IMR-90 (cell line): ENCODE results near the gene CSRNP3. TPM values are rescaled to one million over a fixed set of nuclear protein-coding genes. Genes with fewer than 3 reads are reported as not detected.
A peak's percentile ranks its signal among the peaks of the same experiment; 100 is the strongest.

ENCODE experiments used
- ATAC-seq: fragments of 200-7000 bp; cut with Tn5 transposase; 2 replicates; pipeline ENCODE4 v1.9.1; 2020; ENCODE audit warnings: low read depth, mild to moderate bottlenecking, moderate library complexity
- BruUV-seq: library from RNA; stranded (reverse); fragments of 400-500 nt; replicated peaks from 2 replicates; lab custom pipeline; 2021; lab: Mats Ljungman, UMichigan
- CTCF ChIA-PET: fragments of 300-600 bp; formaldehyde crosslinking; extraction: SDS; loops from one replicate; lab custom pipeline; 2021; ENCODE audit warnings: antibody characterized with exemption; lab: Yijun Ruan, JAX
- POLR2A ChIA-PET: fragments of 300-600 bp; sonication (Branson Sonifier 250); formaldehyde crosslinking; loops from one replicate; lab custom pipeline; 2022; ENCODE audit warnings: antibody characterized with exemption; ENCODE audit not compliant: unreplicated experiment; lab: Charles Lee
- DNase-seq: peaks from one replicate; pipeline ENCODE4 v3.0.0; 2013
- H2AFZ ChIP-seq: replicated peaks from 2 replicates; pipeline ENCODE3; 2013; ENCODE audit warnings: low read length, mild to moderate bottlenecking; ENCODE audit not compliant: poor library complexity
- H2AK5ac ChIP-seq: 2 replicates; pipeline ENCODE4 v1.6.1; 2013; ENCODE audit warnings: low read depth, low read length, inconsistent platforms
- H2AK9ac ChIP-seq: replicated peaks from 2 replicates; pipeline ENCODE3; 2013; ENCODE audit warnings: mild to moderate bottlenecking, low read depth, low read length, moderate library complexity; ENCODE audit not compliant: poor library complexity
- H2BK120ac ChIP-seq: 2 replicates; pipeline ENCODE4 v1.6.1; 2013; ENCODE audit warnings: low read depth, low read length, inconsistent platforms
- H2BK15ac ChIP-seq: 3 replicates; pipeline ENCODE4 v1.6.1; 2013; ENCODE audit warnings: low read depth, low read length, inconsistent platforms
- H2BK20ac ChIP-seq: 2 replicates; pipeline ENCODE4 v1.6.1; 2013; ENCODE audit warnings: low read depth, mild to moderate bottlenecking, inconsistent platforms, low read length, moderate library complexity
- H2BK5ac ChIP-seq: 2 replicates; pipeline ENCODE4 v1.6.1; 2013; ENCODE audit warnings: mild to moderate bottlenecking, low read depth, low read length, inconsistent platforms; ENCODE audit not compliant: poor library complexity, severe bottlenecking
- H3K14ac ChIP-seq: replicated peaks from 2 replicates; pipeline ENCODE4 v1.6.1; 2013; ENCODE audit warnings: low read depth, low read length, inconsistent platforms
- H3K18ac ChIP-seq: 2 replicates; pipeline ENCODE4 v1.6.1; 2013; ENCODE audit warnings: low read depth, low read length, control low read depth
- H3K23ac ChIP-seq: 2 replicates; pipeline ENCODE4 v1.6.1; 2013; ENCODE audit warnings: low read depth, low read length, inconsistent platforms
- H3K27ac ChIP-seq: 2 replicates; pipeline ENCODE4 v1.5.1; 2013; ENCODE audit warnings: mild to moderate bottlenecking, control low read depth, low read length; ENCODE audit not compliant: insufficient read depth
- H3K27me3 ChIP-seq: 2 replicates; pipeline ENCODE4 v1.6.1; 2013; ENCODE audit warnings: low read length; ENCODE audit not compliant: control insufficient read depth, insufficient read depth
- H3K36me3 ChIP-seq: 2 replicates; pipeline ENCODE4 v1.6.1; 2013; ENCODE audit warnings: low read length, mixed read lengths; ENCODE audit not compliant: control insufficient read depth, insufficient read depth
- H3K4ac ChIP-seq: 2 replicates; pipeline ENCODE4 v1.6.1; 2013; ENCODE audit warnings: low read depth, low read length, inconsistent platforms
- H3K4me1 ChIP-seq: 2 replicates; pipeline ENCODE4 v1.6.1; 2013; ENCODE audit warnings: low read length, mixed read lengths; ENCODE audit not compliant: control insufficient read depth, insufficient read depth
- H3K4me2 ChIP-seq: 2 replicates; pipeline ENCODE4 v1.6.1; 2013; ENCODE audit warnings: low read depth, mild to moderate bottlenecking, control low read depth, low read length, moderate library complexity
- H3K4me3 ChIP-seq: 2 replicates; pipeline ENCODE4 v1.5.1; 2013; ENCODE audit warnings: low read depth, mild to moderate bottlenecking, control low read depth, low read length, moderate library complexity; ENCODE audit not compliant: insufficient read depth
- H3K56ac ChIP-seq: 2 replicates; pipeline ENCODE4 v1.6.1; 2013; ENCODE audit warnings: low read length, inconsistent platforms; ENCODE audit not compliant: insufficient read depth; ENCODE audit errors: extremely low read depth
- H3K79me1 ChIP-seq, 2 experiments: 2 replicates each; pipeline ENCODE4 v1.6.1; 2013; ENCODE audit warnings: low read length in 2 of 2, inconsistent platforms in 1 of 2, low read depth in 1 of 2
- H3K9ac ChIP-seq: 2 replicates; pipeline ENCODE4 v1.6.1; 2013; ENCODE audit warnings: low read depth, low read length, control low read depth
- H3K9me1 ChIP-seq: 2 replicates; pipeline ENCODE4 v1.6.1; 2013; ENCODE audit warnings: low read length, inconsistent platforms; ENCODE audit not compliant: insufficient read depth
- H3K9me3 ChIP-seq: 2 replicates; pipeline ENCODE4 v1.6.1; 2013; ENCODE audit warnings: low read length; ENCODE audit not compliant: control insufficient read depth, insufficient read depth
- H4K20me1 ChIP-seq: 2 replicates; pipeline ENCODE4 v1.6.1; 2013; ENCODE audit warnings: low read length, inconsistent platforms; ENCODE audit not compliant: insufficient read depth
- H4K5ac ChIP-seq: 2 replicates; pipeline ENCODE4 v1.6.1; 2013; ENCODE audit warnings: mild to moderate bottlenecking, low read depth, low read length, control low read depth
- H4K8ac ChIP-seq, 2 experiments: 2 replicates each; pipeline ENCODE4 v1.6.1; 2013; ENCODE audit warnings: low read depth in 2 of 2, low read length in 2 of 2, control low read depth in 1 of 2, inconsistent platforms in 1 of 2
- H4K91ac ChIP-seq: 2 replicates; pipeline ENCODE4 v1.6.1; 2013; ENCODE audit warnings: low read depth, low read length, inconsistent platforms; ENCODE audit not compliant: insufficient read depth
- BHLHE40 ChIP-seq: fragments of 150-350 bp; IDR thresholded peaks from 2 replicates; pipeline ENCODE4 v1.6.1; 2016; ENCODE audit warnings: mild to moderate bottlenecking, low read depth, low read length
- WGBS, 2 experiments: methylation state at CpG; one replicate each; pipeline versions ENCODE4 v1.1.5 to v1.1.7; 2013; ENCODE audit warnings: missing lambda C conversion rate in 2 of 2; ENCODE audit not compliant: insufficient read length in 1 of 2; ENCODE audit errors: extremely low coverage in 2 of 2; 5-methylcytosine and 5-hydroxymethylcytosine counted together
- dilution Hi-C: fragments of 300-500 bp; cut with HindIII; formaldehyde crosslinking; loops from one replicate; pipeline ENCODE4 v1.14.3; 2018; ENCODE audit warnings: low sequenced_read_pairs; ENCODE audit not compliant: unreplicated experiment
- in situ Hi-C: fragments of 300-500 bp; cut with MboI; formaldehyde crosslinking; loops from 3 replicates; pipeline ENCODE4 v1.14.3; 2019; ENCODE audit warnings: low sequenced_read_pairs, inconsistent platforms, mixed read lengths
- intact Hi-C: fragments of 100-400 bp; cut with micrococcal nuclease; formaldehyde crosslinking; loops from 2 replicates; pipeline ENCODE4 v1.10.0; 2022
- polyA plus RNA-seq, 3 experiments: library from polyadenylated mRNA; depleted of rRNA; stranded (reverse); fragments of >200 nt; gene quantifications; 2 replicates each; pipeline ENCODE4 v1.2.3, GENCODE V29; 2012; ENCODE audit warnings: low replicate concordance in 1 of 3
- total RNA-seq: library from RNA; depleted of rRNA; stranded (reverse); fragments of >200 nt; gene quantifications from 2 replicates; pipeline ENCODE4 v1.2.3, GENCODE V29; 2012
- TF ChIP-seq, protein P1 (sequence below): conservative IDR thresholded peaks from 2 replicates; pipeline ENCODE4 v1.5.1; 2012; ENCODE audit warnings: mild to moderate bottlenecking, low read depth, low read length, improper control_type of control experiment

CSRNP3 gene
- total and polyA plus RNA-seq, 2 of the 4 experiments (the other 2 are of a cell fraction): 0.21 to 0.72 TPM

DNA sequence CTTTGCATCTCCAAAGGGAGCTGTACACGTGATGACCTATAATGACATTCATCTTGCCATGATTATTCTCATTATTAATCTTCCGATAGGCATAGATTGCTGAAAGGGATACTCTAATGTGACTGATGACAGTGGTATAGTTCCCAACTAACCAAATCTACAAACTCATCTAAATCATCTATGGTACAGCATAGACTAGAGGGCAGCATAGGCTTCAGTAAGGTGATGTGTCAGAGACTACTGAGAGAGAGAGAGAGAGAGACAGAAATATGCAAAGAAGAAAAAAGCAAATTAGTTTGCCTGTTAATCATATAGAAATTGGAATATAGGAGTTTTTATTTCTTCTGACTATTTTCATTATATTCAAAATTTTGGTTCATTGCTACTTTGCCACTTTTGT is 89.3 kb downstream of the CSRNP3 start:
- no CpG with 5 or more reads among the region's 2 CpGs for WGBS, 2 experiments
- Histone ChIP-seq H2BK20ac (no peak overlapping the region), H2BK15ac (no peak overlapping the region), H4K8ac (no peak overlapping the region), H2AFZ (no peak overlapping the region), H3K4me2 (no peak overlapping the region), H3K56ac (no peak overlapping the region), H3K4ac (no peak overlapping the region), H3K23ac (no peak overlapping the region), H3K27ac (no peak overlapping the region), H2AK5ac (no peak overlapping the region), H3K18ac (no peak overlapping the region), H3K27me3 (no peaks in the 10 kb centered on the region), H4K20me1 (no peaks in the 10 kb centered on the region), H3K4me3 (no peak overlapping the region), H3K79me1 (no peaks in the 10 kb centered on the region), H2BK120ac (no peak overlapping the region), H3K9me1 (no peaks in the 10 kb centered on the region), H2AK9ac (no peak overlapping the region), H3K36me3 (no peaks in the 10 kb centered on the region), H3K14ac (no peak overlapping the region), H4K5ac (no peak overlapping the region), H2BK5ac (no peak overlapping the region), H3K9me3 (no peaks in the 10 kb centered on the region), H4K91ac (no peak overlapping the region), H3K4me1 (no peaks in the 10 kb centered on the region), H3K9ac (no peak overlapping the region)
- no peak; the same call in 1 of the 2 replicates for ATAC-seq
- ChIA-PET POLR2A (no interaction called here), CTCF (interaction anchor here (0.6 kb wide), 1 partner anchor 86 kb away, joined by 4 read pairs; no protein-coding TSS in a partner anchor)
- dilution Hi-C loops: no loop called here
- in situ Hi-C loops: no loop called here
- no peak for DNase-seq
- BruUV-seq: no TSS peak
- intact Hi-C loops: no loop called here
- TF ChIP-seq, protein P1, sequence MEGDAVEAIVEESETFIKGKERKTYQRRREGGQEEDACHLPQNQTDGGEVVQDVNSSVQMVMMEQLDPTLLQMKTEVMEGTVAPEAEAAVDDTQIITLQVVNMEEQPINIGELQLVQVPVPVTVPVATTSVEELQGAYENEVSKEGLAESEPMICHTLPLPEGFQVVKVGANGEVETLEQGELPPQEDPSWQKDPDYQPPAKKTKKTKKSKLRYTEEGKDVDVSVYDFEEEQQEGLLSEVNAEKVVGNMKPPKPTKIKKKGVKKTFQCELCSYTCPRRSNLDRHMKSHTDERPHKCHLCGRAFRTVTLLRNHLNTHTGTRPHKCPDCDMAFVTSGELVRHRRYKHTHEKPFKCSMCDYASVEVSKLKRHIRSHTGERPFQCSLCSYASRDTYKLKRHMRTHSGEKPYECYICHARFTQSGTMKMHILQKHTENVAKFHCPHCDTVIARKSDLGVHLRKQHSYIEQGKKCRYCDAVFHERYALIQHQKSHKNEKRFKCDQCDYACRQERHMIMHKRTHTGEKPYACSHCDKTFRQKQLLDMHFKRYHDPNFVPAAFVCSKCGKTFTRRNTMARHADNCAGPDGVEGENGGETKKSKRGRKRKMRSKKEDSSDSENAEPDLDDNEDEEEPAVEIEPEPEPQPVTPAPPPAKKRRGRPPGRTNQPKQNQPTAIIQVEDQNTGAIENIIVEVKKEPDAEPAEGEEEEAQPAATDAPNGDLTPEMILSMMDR: 0 out of 2 replicates have a peak, but pooled peaks have one; percentile 6
- no peak for TF ChIP-seq BHLHE40
